A549 (cell line): ENCODE results near the gene LCN2. TPM values are rescaled to one million over a fixed set of nuclear protein-coding genes. Genes with fewer than 3 reads are reported as not detected.
A peak's percentile ranks its signal among the peaks of the same experiment; 100 is the strongest.

ENCODE experiments used
- ATAC-seq, 2 experiments: fragments of 200-7000 bp in 1 of 2; fragments of >200 bp in 1 of 2; cut with Nextera tagmentation in 1 of 2; cut with Tn5 transposase in 1 of 2; 3 replicates each; pipeline versions ENCODE4 v1.8.0 to v1.9.1; 2018 to 2020; ENCODE audit warnings: mild to moderate bottlenecking in 1 of 2, moderate library complexity in 1 of 2
- CTCF ChIA-PET: fragments of 300-600 bp; sonication (Branson Sonifier 250); formaldehyde crosslinking; extraction: SDS; loops from one replicate; lab custom pipeline; 2021; ENCODE audit warnings: antibody characterized with exemption, inconsistent platforms; lab: Yijun Ruan, JAX
- POLR2A ChIA-PET: fragments of 350-600 bp; formaldehyde crosslinking; extraction: SDS; loops from one replicate; lab custom pipeline; 2021; ENCODE audit warnings: antibody characterized with exemption, inconsistent platforms; lab: Yijun Ruan, JAX
- DNase-seq, 2 experiments: peaks; one replicate each; pipeline versions ENCODE4 v3.0.0 to v3.0.0-alpha.2; 2011 to 2016; ENCODE audit warnings: low read depth in 1 of 2, low spot score in 1 of 2
- FAIRE-seq: peaks from 2 replicates; lab custom pipeline; 2011; peaks lifted over from hg19 to GRCh38; lab: Jason Lieb, UNC
- H3K27ac ChIP-seq, 2 experiments: fragments of >200 bp; sonication (Bioruptor Twin); formaldehyde crosslinking; 3 replicates each; pipeline ENCODE4 v1.5.1; 2016 to 2017
- H3K4me1 ChIP-seq: fragments of >200 bp; sonication (Bioruptor Twin); formaldehyde crosslinking; 3 replicates; pipeline ENCODE4 v1.6.1; 2016
- H3K4me2 ChIP-seq: fragments of >200 bp; sonication (Bioruptor Twin); formaldehyde crosslinking; 3 replicates; pipeline ENCODE4 v1.6.1; 2016
- H3K4me3 ChIP-seq: fragments of >200 bp; sonication (Bioruptor Twin); formaldehyde crosslinking; 3 replicates; pipeline ENCODE4 v1.5.1; 2016
- H3K9me3 ChIP-seq: fragments of >200 bp; sonication (Bioruptor Twin); formaldehyde crosslinking; 3 replicates; pipeline ENCODE4 v1.6.1; 2016
- BHLHE40 ChIP-seq: IDR thresholded peaks from 2 replicates; pipeline ENCODE4 v1.6.1; 2012; ENCODE audit warnings: low read depth, low read length, inconsistent platforms
- CBX2 ChIP-seq: fragments of 200-600 bp; sonication (generic); IDR thresholded peaks from 2 replicates; pipeline ENCODE4 v1.6.1; 2016; ENCODE audit warnings: low read depth, mild to moderate bottlenecking, borderline replicate concordance
- CEBPB ChIP-seq, 2 experiments: fragments of >200 bp in 1 of 2; sonication (Bioruptor Twin) in 1 of 2; formaldehyde crosslinking in 1 of 2; IDR thresholded peaks; 2 replicates each; pipeline ENCODE4 v1.6.1; 2012 to 2016
- CHD2 ChIP-seq: fragments of 150-350 bp; IDR thresholded peaks from 2 replicates; pipeline ENCODE4 v1.6.1; 2014; ENCODE audit warnings: low read length; ENCODE audit not compliant: partially characterized antibody
- EHF ChIP-seq: fragments of 250-450 bp; sonication (Bioruptor Pico); IDR thresholded peaks from 2 replicates; pipeline ENCODE4 v1.5.0; 2020; ENCODE audit warnings: mild to moderate bottlenecking
- HES2 ChIP-seq: fragments of >200 bp; sonication (Bioruptor Twin); formaldehyde crosslinking; IDR thresholded peaks from 2 replicates; pipeline ENCODE4 v1.6.1; 2016
- HOXA7 ChIP-seq: fragments of 250-450 bp; sonication (Bioruptor Pico); IDR thresholded peaks from 2 replicates; pipeline ENCODE4 v1.5.0; 2020; ENCODE audit warnings: mild to moderate bottlenecking, moderate library complexity
- KDM1A ChIP-seq: fragments of 200-600 bp; sonication (generic); IDR thresholded peaks from 2 replicates; pipeline ENCODE4 v1.6.1; 2016; ENCODE audit warnings: low read depth, mild to moderate bottlenecking
- KDM5A ChIP-seq: fragments of 200-600 bp; sonication (generic); IDR thresholded peaks from 2 replicates; pipeline ENCODE4 v1.6.1; 2016; ENCODE audit warnings: antibody characterized with exemption, mild to moderate bottlenecking
- MAFK ChIP-seq: fragments of 450-650 bp; IDR thresholded peaks from 2 replicates; pipeline ENCODE4 v1.6.1; 2014; ENCODE audit not compliant: partially characterized antibody
- MYC ChIP-seq: IDR thresholded peaks from 2 replicates; pipeline ENCODE4 v1.6.1; 2012; ENCODE audit warnings: mild to moderate bottlenecking, inconsistent platforms, low read length, improper control_type of control experiment, borderline replicate concordance
- NFE2L2 ChIP-seq: fragments of 150-350 bp; conservative IDR thresholded peaks from 2 replicates; pipeline ENCODE4 v1.6.1; 2014; ENCODE audit warnings: low read length
- TFCP2L1 ChIP-seq: fragments of 250-450 bp; sonication (Bioruptor Pico); IDR thresholded peaks from 2 replicates; pipeline ENCODE4 v1.5.0; 2021; ENCODE audit warnings: mild to moderate bottlenecking
- ZFP36 ChIP-seq: fragments of 450-650 bp; IDR thresholded peaks from 2 replicates; pipeline ENCODE4 v1.6.1; 2014; ENCODE audit warnings: borderline replicate concordance; ENCODE audit not compliant: partially characterized antibody
- ZSCAN20 ChIP-seq: fragments of 250-450 bp; sonication (Bioruptor Pico); IDR thresholded peaks from 2 replicates; pipeline ENCODE4 v1.8.0; 2022; ENCODE audit warnings: mild to moderate bottlenecking, moderate library complexity
- WGBS: methylation state at CpG from one replicate; pipeline ENCODE4 v1.1.6; 2017; ENCODE audit errors: missing lambda C conversion rate; 5-methylcytosine and 5-hydroxymethylcytosine counted together
- polyA plus RNA-seq, 4 experiments: library from polyadenylated mRNA; depleted of rRNA in 3 of 4; stranded (reverse); fragments of >200 nt; fragmentation: RNase III in 1 of 4; extraction: RNeasy Plus Mini Kit Qiagen cat#74134 plus additional on column Dnase treatment in 1 of 4; gene quantifications; 2 replicates in 3 of 4; 3 replicates in 1 of 4; pipeline ENCODE4 v1.2.3, GENCODE V29; 2011 to 2017
- TF ChIP-seq, protein P1 (sequence below): fragments of 450-650 bp; IDR thresholded peaks from 2 replicates; pipeline ENCODE4 v1.6.1; 2014; ENCODE audit warnings: antibody characterized with exemption
- TF ChIP-seq, protein P2 (sequence below): fragments of 250-450 bp; sonication (Bioruptor Pico); IDR thresholded peaks from 2 replicates; pipeline ENCODE4 v1.5.0; 2020; ENCODE audit warnings: low read depth, mild to moderate bottlenecking, moderate library complexity

Gene LCN2
- polyA plus RNA-seq, 2 of the 4 experiments (the other 2 are of a cell fraction) = 2.3 to 11.9 TPM

DNA sequence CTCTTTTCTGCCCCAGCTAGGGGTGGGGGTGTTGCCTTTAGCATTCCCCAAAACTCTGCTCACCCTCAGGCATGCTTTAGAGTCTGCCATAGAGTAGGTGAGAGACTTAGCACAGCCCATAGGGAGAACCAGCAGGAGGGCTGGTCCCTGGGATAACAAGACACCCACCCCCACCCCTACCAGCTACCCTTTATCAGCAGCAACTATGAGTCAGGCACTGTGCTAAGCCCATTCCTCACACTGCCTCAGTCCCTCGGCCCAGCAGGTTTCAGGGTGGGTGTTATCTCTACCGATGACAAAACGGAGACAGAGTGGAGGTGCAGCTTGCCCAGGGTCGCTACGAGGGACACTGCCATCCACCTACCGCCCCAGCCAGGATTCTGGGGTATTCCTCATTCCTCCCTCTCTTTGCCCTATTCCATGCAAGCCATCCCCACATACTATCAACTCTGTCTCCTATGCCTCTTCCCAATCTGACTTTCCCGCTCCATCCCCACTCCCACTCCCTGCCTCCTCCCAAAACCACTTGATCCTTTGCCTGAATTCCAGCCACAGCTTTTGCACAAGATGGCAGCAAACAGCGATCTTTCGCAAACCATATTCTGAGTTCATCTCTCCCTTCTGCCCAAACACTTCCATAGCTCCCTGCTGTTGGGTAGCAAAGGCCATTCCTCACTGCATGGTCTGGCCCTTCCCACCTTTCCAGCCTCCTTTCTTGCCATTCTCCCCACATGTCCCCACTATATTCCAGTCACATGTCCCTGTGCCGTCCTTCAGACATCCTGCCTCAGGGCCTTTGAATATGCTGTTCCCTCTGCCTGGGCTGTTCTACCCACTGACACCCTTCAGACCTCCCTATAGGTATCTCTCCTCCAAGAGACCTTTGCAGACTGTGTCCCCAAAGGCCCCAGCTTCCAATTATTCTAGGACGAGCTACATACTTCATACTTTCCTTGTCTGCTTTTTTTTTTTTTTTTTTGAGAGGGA is 37.0 kb downstream of the LCN2 start:
- POLR2A ChIA-PET = interaction anchor here (0.9 to 1.2 kb wide), 2 partner anchors 26 to 27 kb away, joined by 4 read pairs; partner anchors contain the start of gene BBLN
- CTCF ChIA-PET = interaction anchor here (0.6 to 3.0 kb wide), 8 partner anchors 14 to 127 kb away, joined by 3 to 12 read pairs (median 3); partner anchors contain the start of gene DNM1
- TF ChIP-seq HES2 (no peak), CBX2 (no peak), ZSCAN20 (CRISPR knock-in tag) (no peak), CHD2 (no peak), KDM5A (no peak)
- TF ChIP-seq, protein P1, sequence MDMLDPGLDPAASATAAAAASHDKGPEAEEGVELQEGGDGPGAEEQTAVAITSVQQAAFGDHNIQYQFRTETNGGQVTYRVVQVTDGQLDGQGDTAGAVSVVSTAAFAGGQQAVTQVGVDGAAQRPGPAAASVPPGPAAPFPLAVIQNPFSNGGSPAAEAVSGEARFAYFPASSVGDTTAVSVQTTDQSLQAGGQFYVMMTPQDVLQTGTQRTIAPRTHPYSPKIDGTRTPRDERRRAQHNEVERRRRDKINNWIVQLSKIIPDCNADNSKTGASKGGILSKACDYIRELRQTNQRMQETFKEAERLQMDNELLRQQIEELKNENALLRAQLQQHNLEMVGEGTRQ = no peak

DNA sequence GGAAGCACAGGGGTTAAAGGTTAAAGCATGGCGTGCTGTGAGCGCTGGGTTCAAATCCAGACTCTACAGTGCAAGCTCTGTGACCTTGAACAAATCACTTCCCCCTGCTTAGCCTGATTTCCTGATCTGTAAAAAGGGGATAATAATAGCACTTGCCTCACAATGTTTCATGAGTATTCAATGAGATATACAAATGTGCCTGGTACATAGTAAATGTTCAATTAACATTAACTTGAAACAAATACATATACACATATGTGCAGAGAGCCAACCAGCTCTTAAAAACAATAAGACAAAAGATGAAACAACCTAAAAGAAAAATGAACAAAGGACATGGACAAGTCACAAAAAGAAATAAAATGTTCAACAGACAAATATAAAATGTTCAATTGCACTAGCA is 38.1 kb downstream of the LCN2 start:
- TF ChIP-seq HOXA7 (CRISPR knock-in tag) (no peak), ZSCAN20 (CRISPR knock-in tag) (no peak), ZFP36 (no peak), MAFK (no peak), NFE2L2 (no peak), BHLHE40 (no peak), HES2 (no peak), KDM1A (no peak), TFCP2L1 (CRISPR knock-in tag) (no peak), EHF (CRISPR knock-in tag) (no peak), CEBPB (IDR thresholded peaks at IDR 0.05) (no peak)
- TF ChIP-seq, protein P2, sequence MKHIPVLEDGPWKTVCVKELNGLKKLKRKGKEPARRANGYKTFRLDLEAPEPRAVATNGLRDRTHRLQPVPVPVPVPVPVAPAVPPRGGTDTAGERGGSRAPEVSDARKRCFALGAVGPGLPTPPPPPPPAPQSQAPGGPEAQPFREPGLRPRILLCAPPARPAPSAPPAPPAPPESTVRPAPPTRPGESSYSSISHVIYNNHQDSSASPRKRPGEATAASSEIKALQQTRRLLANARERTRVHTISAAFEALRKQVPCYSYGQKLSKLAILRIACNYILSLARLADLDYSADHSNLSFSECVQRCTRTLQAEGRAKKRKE = no peak
- ChIA-PET POLR2A (interaction anchor here (1.2 kb wide), 1 partner anchor 27 kb away, joined by 4 read pairs; the partner anchor contains the start of gene BBLN), CTCF (interaction anchor here (1.0 to 2.7 kb wide), 3 partner anchors 17 to 74 kb away, joined by 3 to 12 read pairs (median 3); partner anchors contain the start of gene DNM1)
- H3K4me3 ChIP-seq = no peak overlapping the region
- no peak for ATAC-seq
- no peak overlapping the region for H3K4me2 ChIP-seq
- FAIRE-seq = no peak
- no peaks in the 10 kb centered on the region for H3K9me3 ChIP-seq
- H3K4me1 ChIP-seq = peaks cover 11% of the 10 kb centered on the region
- H3K27ac ChIP-seq = no peak overlapping the region
- WGBS = 100% methylated on average over 2 of the region's 2 CpGs
- no peak for DNase-seq

More for the DNA sequence above, 37.0 kb downstream of the LCN2 start:
- peaks cover 8% of the 10 kb centered on the region for H3K4me1 ChIP-seq
- no peak for DNase-seq
- no peak overlapping the region for H3K4me3 ChIP-seq
- H3K27ac ChIP-seq = no peak overlapping the region
- no peaks in the 10 kb centered on the region for H3K9me3 ChIP-seq
- no peak overlapping the region for H3K4me2 ChIP-seq
- ATAC-seq = no peak
- WGBS = 92% methylated on average over 11 of the region's 11 CpGs
- no peak for FAIRE-seq

DNA sequence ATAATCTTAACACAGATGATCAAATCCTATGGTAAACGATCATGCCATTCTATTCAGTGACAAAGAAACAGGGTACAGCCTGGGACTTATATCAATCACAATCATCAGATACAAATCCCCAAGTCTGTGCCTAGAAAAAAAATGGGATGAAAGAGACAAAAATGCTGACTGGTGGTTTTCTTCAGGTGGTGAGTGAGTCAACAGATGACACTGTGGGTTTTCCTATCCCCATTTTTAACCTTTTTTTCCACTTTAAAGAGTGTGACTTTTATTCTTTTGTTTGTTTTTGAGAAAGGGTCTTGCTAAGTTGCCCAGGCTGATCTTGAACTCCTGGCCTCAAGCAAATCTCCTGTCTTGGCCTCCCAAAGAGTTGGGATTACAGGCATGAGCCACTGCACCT is 39.0 kb downstream of the LCN2 start:
- no peak for ATAC-seq
- ChIA-PET POLR2A (no interaction called here), CTCF (interaction anchor here (1.0 to 2.7 kb wide), 2 partner anchors 16 to 153 kb away, joined by 3 to 12 read pairs; partner anchors contain the start of gene DNM1)
- TF ChIP-seq MYC = no peak
- peak; percentile 98 for TF ChIP-seq MAFK
- WGBS = 88% methylated on average over 1 of the region's 1 CpG
- Histone ChIP-seq H3K27ac (no peak overlapping the region), H3K4me2 (no peak overlapping the region), H3K4me1 (peaks cover 14% of the 10 kb centered on the region), H3K9me3 (no peaks in the 10 kb centered on the region), H3K4me3 (no peak overlapping the region)
- no peak for DNase-seq
- FAIRE-seq = no peak
